Ishikawa (cell line): ENCODE data around the gene ATP8A2.

Source experiments
- CEBPB ChIP-seq: IDR thresholded peaks from 2 replicates; pipeline ENCODE4 v1.6.1; 2012
- EGR1 ChIP-seq: IDR thresholded peaks from 2 replicates; pipeline ENCODE4 v1.6.1; 2012
- TEAD4 ChIP-seq: IDR thresholded peaks from 2 replicates; pipeline ENCODE4 v1.6.1; 2012
- YY1 ChIP-seq: IDR thresholded peaks from 2 replicates; pipeline ENCODE4 v1.6.1; 2012; ENCODE audit warnings: low read depth
- TF ChIP-seq, protein P1 (sequence below): IDR thresholded peaks from 2 replicates; pipeline ENCODE4 v1.6.1; 2012

DNA sequence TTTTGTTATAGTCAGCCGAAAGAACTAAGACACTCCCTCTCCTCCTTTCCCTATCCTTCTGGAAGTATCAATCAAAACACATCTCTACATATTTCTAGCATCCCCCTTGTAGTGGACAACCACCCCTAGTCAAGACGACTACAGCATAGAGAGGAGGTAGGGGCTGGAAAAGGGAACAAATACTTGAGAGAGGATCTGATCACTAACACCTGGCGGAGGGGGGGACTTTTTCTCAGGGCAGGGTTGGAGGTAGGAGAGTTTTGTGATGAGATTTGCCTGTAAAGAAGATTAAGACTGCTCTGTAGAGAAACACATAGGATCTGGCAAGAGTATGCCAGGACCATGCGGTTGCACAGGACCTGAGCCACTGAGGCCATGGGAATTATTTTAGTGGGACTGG lies 471.9 kb downstream of the ATP8A2 start:
- TF ChIP-seq CEBPB (no peak), EGR1 (no peak), TEAD4 (no peak), YY1 (no peak)
- TF ChIP-seq, protein P1, sequence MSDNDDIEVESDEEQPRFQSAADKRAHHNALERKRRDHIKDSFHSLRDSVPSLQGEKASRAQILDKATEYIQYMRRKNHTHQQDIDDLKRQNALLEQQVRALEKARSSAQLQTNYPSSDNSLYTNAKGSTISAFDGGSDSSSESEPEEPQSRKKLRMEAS: no peak
